ENCODE data around the gene NUB1.

Gene NUB1

GRCh38 chr7:151313857-151314256 is 27.8 kb upstream of the NUB1 start:
- Histone ChIP-seq H3K9me3 (ENCODE audit: control insufficient read depth in 2 of 2, low read length in 2 of 2) (peaks cover 0 to 5% of the 10 kb centered on the region in 2 donors), H3K4me1 (ENCODE audit: control insufficient read depth, insufficient read depth, low read length) (peaks cover 2% of the 10 kb centered on the region), H3K36me3 (ENCODE audit: control insufficient read depth in 2 of 2, insufficient read depth in 2 of 2, low read length in 2 of 2) (no peaks in the 10 kb centered on the region), H3K9ac (ENCODE audit: low read length in 2 of 2) (no peak overlapping the region), H3K27ac (ENCODE audit: low read length) (no peak overlapping the region), H3K4me3 (ENCODE audit: low read length in 2 of 2) (no peak overlapping the region), H3K27me3 (ENCODE audit: control insufficient read depth in 1 of 2, insufficient read depth in 2 of 2, low read length in 2 of 2) (peaks cover 5 to 7% of the 10 kb centered on the region in 2 donors)

GRCh38 chr7:151314401-151314800 is 27.2 kb upstream of the NUB1 start:
- Histone ChIP-seq H3K9ac (ENCODE audit: low read length in 2 of 2) (no peak overlapping the region), H3K4me3 (ENCODE audit: low read length in 2 of 2) (no peak overlapping the region), H3K27ac (ENCODE audit: low read length) (no peak overlapping the region)

GRCh38 chr7:151315038-151315655 is 26.5 kb upstream of the NUB1 start:
- Histone ChIP-seq H3K4me1 (ENCODE audit: control insufficient read depth, insufficient read depth, low read length) (peaks cover 2% of the 10 kb centered on the region), H3K27ac (ENCODE audit: low read length) (no peak overlapping the region), H3K9ac (ENCODE audit: low read length in 2 of 2) (no peak overlapping the region), H3K36me3 (ENCODE audit: control insufficient read depth in 2 of 2, insufficient read depth in 2 of 2, low read length in 2 of 2) (no peaks in the 10 kb centered on the region), H3K27me3 (ENCODE audit: control insufficient read depth in 1 of 2, insufficient read depth in 2 of 2, low read length in 2 of 2) (peaks cover 5 to 7% of the 10 kb centered on the region in 2 donors), H3K4me3 (ENCODE audit: low read length in 2 of 2) (no peak overlapping the region), H3K9me3 (ENCODE audit: control insufficient read depth in 2 of 2, low read length in 2 of 2) (peaks cover 0 to 5% of the 10 kb centered on the region in 2 donors)

More at GRCh38 chr7:151314401-151314800, 27.2 kb upstream of the NUB1 start:
- Histone ChIP-seq H3K36me3 (ENCODE audit: control insufficient read depth in 2 of 2, insufficient read depth in 2 of 2, low read length in 2 of 2) (no peaks in the 10 kb centered on the region), H3K9me3 (ENCODE audit: control insufficient read depth in 2 of 2, low read length in 2 of 2) (peaks cover 0 to 5% of the 10 kb centered on the region in 2 donors), H3K27me3 (ENCODE audit: control insufficient read depth in 1 of 2, insufficient read depth in 2 of 2, low read length in 2 of 2) (peaks cover 5 to 7% of the 10 kb centered on the region in 2 donors), H3K4me1 (ENCODE audit: control insufficient read depth, insufficient read depth, low read length) (peaks cover 2% of the 10 kb centered on the region)

GRCh38 chr7:151316896-151317295 is 24.7 kb upstream of the NUB1 start:
- no peaks in the 10 kb centered on the region for H3K9me3 ChIP-seq (ENCODE audit: control insufficient read depth in 2 of 2, low read length in 2 of 2)
- no peak overlapping the region for H3K27ac ChIP-seq (ENCODE audit: low read length)
- H3K4me3 ChIP-seq (ENCODE audit: low read length in 2 of 2), result no peak overlapping the region
- peaks cover 4% of the 10 kb centered on the region in 2 donors for H3K27me3 ChIP-seq (ENCODE audit: control insufficient read depth in 1 of 2, insufficient read depth in 2 of 2, low read length in 2 of 2)
- H3K4me1 ChIP-seq (ENCODE audit: control insufficient read depth, insufficient read depth, low read length), result peaks cover 2% of the 10 kb centered on the region
- H3K36me3 ChIP-seq (ENCODE audit: control insufficient read depth in 2 of 2, insufficient read depth in 2 of 2, low read length in 2 of 2), result no peaks in the 10 kb centered on the region
- no peak overlapping the region for H3K9ac ChIP-seq (ENCODE audit: low read length in 2 of 2)

- Histone ChIP-seq H3K9me3 (ENCODE audit: control insufficient read depth in 2 of 2, low read length in 2 of 2) (no peaks in the 10 kb centered on the region), H3K27ac (ENCODE audit: low read length) (no peak overlapping the region), H3K9ac (ENCODE audit: low read length in 2 of 2) (no peak overlapping the region), H3K36me3 (ENCODE audit: control insufficient read depth in 2 of 2, insufficient read depth in 2 of 2, low read length in 2 of 2) (no peaks in the 10 kb centered on the region), H3K27me3 (ENCODE audit: control insufficient read depth in 1 of 2, insufficient read depth in 2 of 2, low read length in 2 of 2) (peaks cover 3 to 4% of the 10 kb centered on the region in 2 donors), H3K4me3 (ENCODE audit: low read length in 2 of 2) (no peak overlapping the region), H3K4me1 (ENCODE audit: control insufficient read depth, insufficient read depth, low read length) (peaks cover 2% of the 10 kb centered on the region)
These were observed 23.7 kb upstream of the NUB1 start for GRCh38 chr7:151317936-151318335.

- H3K36me3 ChIP-seq (ENCODE audit: control insufficient read depth in 2 of 2, insufficient read depth in 2 of 2, low read length in 2 of 2), result no peaks in the 10 kb centered on the region
- H3K9me3 ChIP-seq (ENCODE audit: control insufficient read depth in 2 of 2, low read length in 2 of 2), result no peaks in the 10 kb centered on the region
- no peak overlapping the region for H3K4me3 ChIP-seq (ENCODE audit: low read length in 2 of 2)
- peaks cover 0 to 3% of the 10 kb centered on the region in 2 donors for H3K27me3 ChIP-seq (ENCODE audit: control insufficient read depth in 1 of 2, insufficient read depth in 2 of 2, low read length in 2 of 2)
- H3K4me1 ChIP-seq (ENCODE audit: control insufficient read depth, insufficient read depth, low read length), result peaks cover under 1% of the 10 kb centered on the region
- H3K9ac ChIP-seq (ENCODE audit: low read length in 2 of 2), result no peak overlapping the region
- no peak overlapping the region for H3K27ac ChIP-seq (ENCODE audit: low read length)
These were observed 22.4 kb upstream of the NUB1 start for GRCh38 chr7:151319189-151319588.

GRCh38 chr7:151320263-151320845 is 21.3 kb upstream of the NUB1 start:
- Histone ChIP-seq H3K9ac (ENCODE audit: low read length in 2 of 2) (no peak overlapping the region), H3K27ac (ENCODE audit: low read length) (no peak overlapping the region), H3K27me3 (ENCODE audit: control insufficient read depth in 1 of 2, insufficient read depth in 2 of 2, low read length in 2 of 2) (no peaks in the 10 kb centered on the region), H3K36me3 (ENCODE audit: control insufficient read depth in 2 of 2, insufficient read depth in 2 of 2, low read length in 2 of 2) (no peaks in the 10 kb centered on the region), H3K9me3 (ENCODE audit: control insufficient read depth in 2 of 2, low read length in 2 of 2) (no peaks in the 10 kb centered on the region), H3K4me1 (ENCODE audit: control insufficient read depth, insufficient read depth, low read length) (no peaks in the 10 kb centered on the region), H3K4me3 (ENCODE audit: low read length in 2 of 2) (no peak overlapping the region)

GRCh38 chr7:151321341-151321740 is 20.3 kb upstream of the NUB1 start:
- Histone ChIP-seq H3K4me1 (ENCODE audit: control insufficient read depth, insufficient read depth, low read length) (no peaks in the 10 kb centered on the region), H3K9ac (ENCODE audit: low read length in 2 of 2) (no peak overlapping the region), H3K27ac (ENCODE audit: low read length) (no peak overlapping the region), H3K36me3 (ENCODE audit: control insufficient read depth in 2 of 2, insufficient read depth in 2 of 2, low read length in 2 of 2) (no peaks in the 10 kb centered on the region), H3K9me3 (ENCODE audit: control insufficient read depth in 2 of 2, low read length in 2 of 2) (no peaks in the 10 kb centered on the region), H3K4me3 (ENCODE audit: low read length in 2 of 2) (no peak overlapping the region), H3K27me3 (ENCODE audit: control insufficient read depth in 1 of 2, insufficient read depth in 2 of 2, low read length in 2 of 2) (no peaks in the 10 kb centered on the region)

- no peak overlapping the region for H3K9ac ChIP-seq (ENCODE audit: low read length in 2 of 2)
- no peaks in the 10 kb centered on the region for H3K36me3 ChIP-seq (ENCODE audit: control insufficient read depth in 2 of 2, insufficient read depth in 2 of 2, low read length in 2 of 2)
- no peak overlapping the region for H3K27ac ChIP-seq (ENCODE audit: low read length)
- H3K4me1 ChIP-seq (ENCODE audit: control insufficient read depth, insufficient read depth, low read length), result no peaks in the 10 kb centered on the region
- no peaks in the 10 kb centered on the region for H3K27me3 ChIP-seq (ENCODE audit: control insufficient read depth in 1 of 2, insufficient read depth in 2 of 2, low read length in 2 of 2)
- H3K9me3 ChIP-seq (ENCODE audit: control insufficient read depth in 2 of 2, low read length in 2 of 2), result no peaks in the 10 kb centered on the region
- H3K4me3 ChIP-seq (ENCODE audit: low read length in 2 of 2), result no peak overlapping the region
These were observed 18.7 kb upstream of the NUB1 start for GRCh38 chr7:151322906-151323305.

- H3K4me3 ChIP-seq (ENCODE audit: low read length in 2 of 2), result no peak overlapping the region
- no peaks in the 10 kb centered on the region for H3K4me1 ChIP-seq (ENCODE audit: control insufficient read depth, insufficient read depth, low read length)
- no peak overlapping the region for H3K27ac ChIP-seq (ENCODE audit: low read length)
- H3K9ac ChIP-seq (ENCODE audit: low read length in 2 of 2), result no peak overlapping the region
- no peaks in the 10 kb centered on the region for H3K9me3 ChIP-seq (ENCODE audit: control insufficient read depth in 2 of 2, low read length in 2 of 2)
- no peaks in the 10 kb centered on the region for H3K27me3 ChIP-seq (ENCODE audit: control insufficient read depth in 1 of 2, insufficient read depth in 2 of 2, low read length in 2 of 2)
- H3K36me3 ChIP-seq (ENCODE audit: control insufficient read depth in 2 of 2, insufficient read depth in 2 of 2, low read length in 2 of 2), result no peaks in the 10 kb centered on the region
These were observed 14.6 kb upstream of the NUB1 start for GRCh38 chr7:151327022-151327421.

GRCh38 chr7:151327659-151328058 is 14.0 kb upstream of the NUB1 start:
- H3K27ac ChIP-seq (ENCODE audit: low read length), result no peak overlapping the region
- H3K9ac ChIP-seq (ENCODE audit: low read length in 2 of 2), result no peak overlapping the region
- no peaks in the 10 kb centered on the region for H3K4me1 ChIP-seq (ENCODE audit: control insufficient read depth, insufficient read depth, low read length)
- H3K27me3 ChIP-seq (ENCODE audit: control insufficient read depth in 1 of 2, insufficient read depth in 2 of 2, low read length in 2 of 2), result no peaks in the 10 kb centered on the region
- H3K4me3 ChIP-seq (ENCODE audit: low read length in 2 of 2), result no peak overlapping the region
- H3K9me3 ChIP-seq (ENCODE audit: control insufficient read depth in 2 of 2, low read length in 2 of 2), result no peaks in the 10 kb centered on the region
- no peaks in the 10 kb centered on the region for H3K36me3 ChIP-seq (ENCODE audit: control insufficient read depth in 2 of 2, insufficient read depth in 2 of 2, low read length in 2 of 2)

Measured in stomach smooth muscle (tissue), 2 donors.